SK-N-MC (cell line): ENCODE results near the gene GRPEL2.

ENCODE experiments used
- EZH2 ChIP-seq: fragments of 200-600 bp; sonication (generic); IDR thresholded peaks from one replicate; pipeline ENCODE4 v1.6.1; 2017; ENCODE audit warnings: antibody characterized with exemption
- FOXP2 ChIP-seq: optimal IDR thresholded peaks from 2 replicates; pipeline ENCODE3; 2011; ENCODE audit warnings: mild to moderate bottlenecking, moderate library complexity; ENCODE audit not compliant: insufficient read depth; ENCODE audit errors: extremely low read length, control extremely low read depth
- POLR2AphosphoS5 ChIP-seq: IDR thresholded peaks from 2 replicates; pipeline ENCODE4 v1.6.1; 2012; ENCODE audit warnings: mild to moderate bottlenecking, low read depth, low read length, borderline replicate concordance

DNA sequence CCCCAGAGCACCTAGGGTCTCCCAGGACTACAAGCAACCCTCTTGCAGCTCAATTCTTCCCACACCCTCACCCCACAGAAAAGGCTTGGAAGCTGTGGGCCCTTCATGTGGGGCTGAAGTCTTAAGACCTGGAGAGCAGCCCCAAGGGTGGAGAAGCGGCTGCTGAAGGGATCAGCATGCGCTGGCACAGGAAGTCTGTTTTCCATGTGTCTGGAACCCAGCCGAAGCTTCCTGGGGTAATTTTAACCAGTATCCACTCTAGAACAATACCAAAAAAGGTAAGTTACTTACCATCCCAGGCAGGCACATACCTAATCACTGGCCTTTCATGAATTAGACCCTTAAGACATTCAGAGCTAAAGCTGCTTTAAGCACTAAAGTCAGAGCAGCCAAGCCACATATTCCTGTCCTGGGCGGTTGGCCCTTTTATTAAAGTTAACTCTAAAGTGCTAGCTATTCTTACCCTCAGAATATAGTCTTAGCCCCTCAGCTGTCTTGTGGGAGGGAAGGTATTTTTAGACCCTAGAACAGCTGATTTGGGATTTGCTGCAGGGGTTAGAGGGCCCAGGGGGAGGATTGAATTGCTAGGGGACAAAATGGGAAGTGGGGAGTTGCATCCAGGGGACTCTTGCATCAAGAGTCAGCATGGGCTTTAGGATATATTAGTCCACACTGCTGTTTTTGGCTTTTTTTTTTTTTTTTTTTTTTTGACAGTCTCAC is 26.9 kb downstream of the GRPEL2 start:
- TF ChIP-seq FOXP2 (no peak), POLR2AphosphoS5 (no peak), EZH2 (no peak)
